GM23338 (cell line): ENCODE results near the gene DTX1. TPM values are rescaled to one million over a fixed set of nuclear protein-coding genes. Genes with fewer than 3 reads are reported as not detected.

Experiments used
- EZH2 ChIP-seq: fragments of 200-600 bp; sonication (generic); IDR thresholded peaks from one replicate; pipeline ENCODE4 v1.8.0; 2017; ENCODE audit warnings: antibody characterized with exemption, mild to moderate bottlenecking, low read depth; ENCODE audit not compliant: unreplicated experiment
- EZH2phosphoT487 ChIP-seq: fragments of 200-600 bp; sonication (generic); IDR thresholded peaks from one replicate; pipeline ENCODE4 v1.8.1; 2018; ENCODE audit warnings: antibody characterized with exemption; ENCODE audit not compliant: unreplicated experiment
- NANOG ChIP-seq: IDR thresholded peaks from 2 replicates; pipeline ENCODE4 v1.6.1; 2016; ENCODE audit warnings: antibody characterized with exemption, borderline replicate concordance
- POLR2AphosphoS5 ChIP-seq: IDR thresholded peaks from 2 replicates; pipeline ENCODE4 v1.6.1; 2016; ENCODE audit warnings: antibody characterized with exemption, low read depth
- STAT1 ChIP-seq: IDR thresholded peaks from one replicate; pipeline ENCODE4 v1.6.1; 2016; ENCODE audit warnings: antibody characterized with exemption; ENCODE audit not compliant: unreplicated experiment
- ZNF114 ChIP-seq: fragments of 250-450 bp; sonication (Bioruptor Pico); IDR thresholded peaks from 2 replicates; pipeline ENCODE4 v1.5.0; 2020; ENCODE audit warnings: mild to moderate bottlenecking, moderate library complexity
- polyA plus RNA-seq: library from polyadenylated mRNA; unstranded; fragments of >200 nt; fragmentation: Nextera tagmentation; extraction: Ambion mirVana; gene quantifications from 2 replicates; pipeline ENCODE4 v1.2.1, GENCODE V29; 2016
- total RNA-seq: library from RNA; depleted of rRNA; stranded (reverse); fragments of >200 nt; shearing (Covaris generic); gene quantifications from 2 replicates; pipeline ENCODE4 v1.2.3, GENCODE V29; 2014
- TF ChIP-seq, protein P1 (sequence below): fragments of 250-450 bp; sonication (Bioruptor Pico); IDR thresholded peaks from 2 replicates; pipeline ENCODE4 v1.5.0; 2020; ENCODE audit warnings: mild to moderate bottlenecking, moderate library complexity
- TF ChIP-seq, protein P2 (sequence below), 2 experiments: fragments of 200-600 bp in 1 of 2; sonication (generic) in 1 of 2; conservative IDR thresholded peaks; 2 replicates each; pipeline versions ENCODE4 v1.5.1 to v1.6.1; 2016 to 2017; ENCODE audit warnings: antibody characterized with exemption in 2 of 2, low read depth in 2 of 2, mild to moderate bottlenecking in 2 of 2, moderate library complexity in 1 of 2
- TF ChIP-seq, protein P3 (sequence below): IDR thresholded peaks from 2 replicates; pipeline ENCODE4 v1.6.1; 2016; ENCODE audit warnings: antibody characterized with exemption

Gene DTX1
- total and polyA plus RNA-seq, 2 experiments from 2014 or later = 1.6 to 9.0 TPM

DNA sequence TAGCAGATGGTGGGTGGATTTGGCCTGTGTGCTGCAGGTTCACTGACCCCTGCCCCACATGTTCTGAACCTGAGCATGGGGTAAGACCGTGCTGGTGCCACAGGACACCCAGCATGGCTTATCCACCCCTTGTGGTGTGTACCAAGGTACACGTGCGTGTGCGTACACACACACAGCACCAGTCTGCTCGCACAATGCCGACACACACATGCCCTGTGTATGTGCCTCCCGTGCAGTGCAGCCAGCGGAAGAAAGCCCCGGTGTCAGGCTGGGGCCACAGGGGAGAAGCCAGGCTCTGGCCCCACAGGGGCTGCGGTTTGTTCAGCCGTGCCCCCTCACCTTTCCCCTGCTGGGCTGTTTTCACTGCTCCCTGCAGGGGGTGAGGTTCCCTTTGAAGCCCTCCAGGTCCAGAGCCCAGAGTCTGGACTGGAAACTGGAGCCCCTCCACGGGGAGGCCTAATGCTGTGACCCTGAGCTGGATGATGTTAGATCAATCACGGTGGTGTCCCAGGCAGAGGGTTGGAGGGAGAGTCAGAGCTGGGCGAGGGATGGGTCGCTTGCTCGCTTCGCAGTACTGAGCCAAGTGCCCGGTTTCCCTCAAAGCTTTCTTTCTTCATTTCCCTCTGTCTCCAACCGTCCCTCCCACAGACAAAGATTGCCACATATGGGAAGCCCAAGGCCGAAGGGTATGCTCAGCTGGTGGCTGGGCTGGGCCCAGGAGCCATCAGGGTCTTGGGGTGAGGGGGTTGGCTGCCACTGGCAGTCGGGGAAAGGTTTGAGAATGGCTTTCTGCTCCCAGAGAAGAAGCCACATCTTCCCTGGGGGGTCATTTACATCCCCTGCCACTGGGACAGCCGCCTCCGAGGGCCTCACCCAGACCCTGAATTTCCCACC, 6.2 kb downstream of the DTX1 start (continued):
- TF ChIP-seq, protein P1, sequence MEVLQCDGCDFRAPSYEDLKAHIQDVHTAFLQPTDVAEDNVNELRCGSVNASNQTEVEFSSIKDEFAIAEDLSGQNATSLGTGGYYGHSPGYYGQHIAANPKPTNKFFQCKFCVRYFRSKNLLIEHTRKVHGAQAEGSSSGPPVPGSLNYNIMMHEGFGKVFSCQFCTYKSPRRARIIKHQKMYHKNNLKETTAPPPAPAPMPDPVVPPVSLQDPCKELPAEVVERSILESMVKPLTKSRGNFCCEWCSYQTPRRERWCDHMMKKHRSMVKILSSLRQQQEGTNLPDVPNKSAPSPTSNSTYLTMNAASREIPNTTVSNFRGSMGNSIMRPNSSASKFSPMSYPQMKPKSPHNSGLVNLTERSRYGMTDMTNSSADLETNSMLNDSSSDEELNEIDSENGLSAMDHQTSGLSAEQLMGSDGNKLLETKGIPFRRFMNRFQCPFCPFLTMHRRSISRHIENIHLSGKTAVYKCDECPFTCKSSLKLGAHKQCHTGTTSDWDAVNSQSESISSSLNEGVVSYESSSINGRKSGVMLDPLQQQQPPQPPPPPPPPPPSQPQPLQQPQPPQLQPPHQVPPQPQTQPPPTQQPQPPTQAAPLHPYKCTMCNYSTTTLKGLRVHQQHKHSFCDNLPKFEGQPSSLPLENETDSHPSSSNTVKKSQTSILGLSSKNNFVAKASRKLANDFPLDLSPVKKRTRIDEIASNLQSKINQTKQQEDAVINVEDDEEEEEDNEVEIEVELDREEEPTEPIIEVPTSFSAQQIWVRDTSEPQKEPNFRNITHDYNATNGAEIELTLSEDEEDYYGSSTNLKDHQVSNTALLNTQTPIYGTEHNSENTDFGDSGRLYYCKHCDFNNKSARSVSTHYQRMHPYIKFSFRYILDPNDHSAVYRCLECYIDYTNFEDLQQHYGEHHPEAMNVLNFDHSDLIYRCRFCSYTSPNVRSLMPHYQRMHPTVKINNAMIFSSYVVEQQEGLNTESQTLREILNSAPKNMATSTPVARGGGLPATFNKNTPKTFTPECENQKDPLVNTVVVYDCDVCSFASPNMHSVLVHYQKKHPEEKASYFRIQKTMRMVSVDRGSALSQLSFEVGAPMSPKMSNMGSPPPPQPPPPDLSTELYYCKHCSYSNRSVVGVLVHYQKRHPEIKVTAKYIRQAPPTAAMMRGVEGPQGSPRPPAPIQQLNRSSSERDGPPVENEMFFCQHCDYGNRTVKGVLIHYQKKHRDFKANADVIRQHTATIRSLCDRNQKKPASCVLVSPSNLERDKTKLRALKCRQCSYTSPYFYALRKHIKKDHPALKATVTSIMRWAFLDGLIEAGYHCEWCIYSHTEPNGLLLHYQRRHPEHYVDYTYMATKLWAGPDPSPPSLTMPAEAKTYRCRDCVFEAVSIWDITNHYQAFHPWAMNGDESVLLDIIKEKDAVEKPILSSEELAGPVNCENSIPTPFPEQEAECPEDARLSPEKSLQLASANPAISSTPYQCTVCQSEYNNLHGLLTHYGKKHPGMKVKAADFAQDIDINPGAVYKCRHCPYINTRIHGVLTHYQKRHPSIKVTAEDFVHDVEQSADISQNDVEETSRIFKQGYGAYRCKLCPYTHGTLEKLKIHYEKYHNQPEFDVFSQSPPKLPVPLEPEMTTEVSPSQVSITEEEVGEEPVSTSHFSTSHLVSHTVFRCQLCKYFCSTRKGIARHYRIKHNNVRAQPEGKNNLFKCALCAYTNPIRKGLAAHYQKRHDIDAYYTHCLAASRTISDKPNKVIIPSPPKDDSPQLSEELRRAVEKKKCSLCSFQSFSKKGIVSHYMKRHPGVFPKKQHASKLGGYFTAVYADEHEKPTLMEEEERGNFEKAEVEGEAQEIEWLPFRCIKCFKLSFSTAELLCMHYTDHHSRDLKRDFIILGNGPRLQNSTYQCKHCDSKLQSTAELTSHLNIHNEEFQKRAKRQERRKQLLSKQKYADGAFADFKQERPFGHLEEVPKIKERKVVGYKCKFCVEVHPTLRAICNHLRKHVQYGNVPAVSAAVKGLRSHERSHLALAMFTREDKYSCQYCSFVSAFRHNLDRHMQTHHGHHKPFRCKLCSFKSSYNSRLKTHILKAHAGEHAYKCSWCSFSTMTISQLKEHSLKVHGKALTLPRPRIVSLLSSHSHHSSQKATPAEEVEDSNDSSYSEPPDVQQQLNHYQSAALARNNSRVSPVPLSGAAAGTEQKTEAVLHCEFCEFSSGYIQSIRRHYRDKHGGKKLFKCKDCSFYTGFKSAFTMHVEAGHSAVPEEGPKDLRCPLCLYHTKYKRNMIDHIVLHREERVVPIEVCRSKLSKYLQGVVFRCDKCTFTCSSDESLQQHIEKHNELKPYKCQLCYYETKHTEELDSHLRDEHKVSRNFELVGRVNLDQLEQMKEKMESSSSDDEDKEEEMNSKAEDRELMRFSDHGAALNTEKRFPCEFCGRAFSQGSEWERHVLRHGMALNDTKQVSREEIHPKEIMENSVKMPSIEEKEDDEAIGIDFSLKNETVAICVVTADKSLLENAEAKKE (CRISPR knock-in tag) = no peak
- TF ChIP-seq POLR2AphosphoS5 (no peak), EZH2phosphoT487 (no peak), NANOG (no peak), STAT1 (no peak), ZNF114 (CRISPR knock-in tag) (no peak), EZH2 (no peak)
- TF ChIP-seq, protein P2, sequence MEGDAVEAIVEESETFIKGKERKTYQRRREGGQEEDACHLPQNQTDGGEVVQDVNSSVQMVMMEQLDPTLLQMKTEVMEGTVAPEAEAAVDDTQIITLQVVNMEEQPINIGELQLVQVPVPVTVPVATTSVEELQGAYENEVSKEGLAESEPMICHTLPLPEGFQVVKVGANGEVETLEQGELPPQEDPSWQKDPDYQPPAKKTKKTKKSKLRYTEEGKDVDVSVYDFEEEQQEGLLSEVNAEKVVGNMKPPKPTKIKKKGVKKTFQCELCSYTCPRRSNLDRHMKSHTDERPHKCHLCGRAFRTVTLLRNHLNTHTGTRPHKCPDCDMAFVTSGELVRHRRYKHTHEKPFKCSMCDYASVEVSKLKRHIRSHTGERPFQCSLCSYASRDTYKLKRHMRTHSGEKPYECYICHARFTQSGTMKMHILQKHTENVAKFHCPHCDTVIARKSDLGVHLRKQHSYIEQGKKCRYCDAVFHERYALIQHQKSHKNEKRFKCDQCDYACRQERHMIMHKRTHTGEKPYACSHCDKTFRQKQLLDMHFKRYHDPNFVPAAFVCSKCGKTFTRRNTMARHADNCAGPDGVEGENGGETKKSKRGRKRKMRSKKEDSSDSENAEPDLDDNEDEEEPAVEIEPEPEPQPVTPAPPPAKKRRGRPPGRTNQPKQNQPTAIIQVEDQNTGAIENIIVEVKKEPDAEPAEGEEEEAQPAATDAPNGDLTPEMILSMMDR (conservative IDR thresholded peaks at IDR 0.05; ENCODE audit: low read depth in 2 of 2) = no peak
- TF ChIP-seq, protein P3, sequence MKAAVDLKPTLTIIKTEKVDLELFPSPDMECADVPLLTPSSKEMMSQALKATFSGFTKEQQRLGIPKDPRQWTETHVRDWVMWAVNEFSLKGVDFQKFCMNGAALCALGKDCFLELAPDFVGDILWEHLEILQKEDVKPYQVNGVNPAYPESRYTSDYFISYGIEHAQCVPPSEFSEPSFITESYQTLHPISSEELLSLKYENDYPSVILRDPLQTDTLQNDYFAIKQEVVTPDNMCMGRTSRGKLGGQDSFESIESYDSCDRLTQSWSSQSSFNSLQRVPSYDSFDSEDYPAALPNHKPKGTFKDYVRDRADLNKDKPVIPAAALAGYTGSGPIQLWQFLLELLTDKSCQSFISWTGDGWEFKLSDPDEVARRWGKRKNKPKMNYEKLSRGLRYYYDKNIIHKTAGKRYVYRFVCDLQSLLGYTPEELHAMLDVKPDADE = no peak
